Naive thymus-derived CD8-positive, alpha-beta T cell (primary cell): ENCODE data around the gene TTLL3. TPM values are rescaled to one million over a fixed set of nuclear protein-coding genes. Genes with fewer than 3 reads are reported as not detected.
A peak's percentile ranks its signal among the peaks of the same experiment; 100 is the strongest.
"Not testable (repeated sequence)": the region's sequence is repeated elsewhere in the genome, so short reads cannot be mapped to it uniquely, and the experiment has no call there.

Experiments used
- ATAC-seq, 2 donors: fragments of 150-1000 bp; cut with Tn5 transposase in 1 of 2; sonication (Bioruptor Pico), chemical (Tn5 transposase) in 1 of 2; 1 replicate in 1 of 2; 2 replicates in 1 of 2; pipeline ENCODE4 v1.10.0; 2021; ENCODE audit warnings: mild to moderate bottlenecking in 2 of 2, moderate library complexity in 2 of 2
- POLR2A ChIA-PET: fragments of 350-600 bp; sonication (Branson Sonifier 250); formaldehyde crosslinking; loops from one replicate; lab custom pipeline; 2021; ENCODE audit warnings: antibody characterized with exemption; lab: Charles Lee
- DNase-seq, 10 donors: peaks; one replicate each; pipeline versions ENCODE4 v3.0.0 to v3.0.0-alpha.2; 2020 to 2022
- H3K27ac Mint-ChIP-seq, 10 donors: one replicate each; pipeline ENCODE4 v1.8.0; 2020 to 2022; ENCODE audit warnings: mild to moderate bottlenecking in 10 of 10, mixed read lengths in 10 of 10, moderate library complexity in 4 of 10, inconsistent platforms in 1 of 10
- H3K27me3 Mint-ChIP-seq, 5 donors: one replicate each; pipeline ENCODE4 v1.8.0; 2021 to 2022; ENCODE audit warnings: mixed read lengths in 5 of 5
- H3K36me3 Mint-ChIP-seq, 3 donors: one replicate each; pipeline ENCODE4 v1.8.0; 2020 to 2022; ENCODE audit warnings: mixed read lengths in 3 of 3, mild to moderate bottlenecking in 2 of 3, inconsistent platforms in 1 of 3
- H3K4me1 Mint-ChIP-seq, 4 donors: one replicate each; pipeline ENCODE4 v1.8.0; 2021 to 2022; ENCODE audit warnings: mixed read lengths in 4 of 4
- H3K4me3 Mint-ChIP-seq, 10 donors: one replicate each; pipeline ENCODE4 v1.8.0; 2020 to 2022; ENCODE audit warnings: mild to moderate bottlenecking in 10 of 10, mixed read lengths in 10 of 10, moderate library complexity in 6 of 10, inconsistent platforms in 1 of 10
- H3K9me3 Mint-ChIP-seq, 9 donors: one replicate each; pipeline ENCODE4 v1.8.0; 2020 to 2022; ENCODE audit warnings: mixed read lengths in 9 of 9, mild to moderate bottlenecking in 3 of 9, inconsistent platforms in 1 of 9, moderate library complexity in 1 of 9
- polyA plus RNA-seq, 3 donors: library from polyadenylated mRNA; unstranded; fragments of 300-500 nt; fragmentation: Illumina TruSeq; gene quantifications; one replicate each; pipeline ENCODE4 v1.2.3, GENCODE V29; 2021
- total RNA-seq, 8 experiments: library from RNA in 2 of 8; stranded (reverse) in 2 of 8; gene quantifications; one replicate each; pipeline ENCODE4 v1.2.3 and lab custom pipeline; 2021 to 2026

The TTLL3 gene
- total and polyA plus RNA-seq, 5 experiments from 2014 or later = 1.3 to 65.6 (median 2.5) TPM

- ATAC-seq, H3K27ac Mint-ChIP-seq, H3K27me3 Mint-ChIP-seq, H3K36me3 Mint-ChIP-seq, H3K4me3 Mint-ChIP-seq, DNase-seq, H3K9me3 Mint-ChIP-seq, POLR2A ChIA-PET: not testable (repeated sequence)
- H3K4me1 Mint-ChIP-seq = peaks cover 3 to 25% (median 19%) of the 10 kb centered on the region in 4 donors
Measured at GRCh38 chr3:9847870-9848269, 37.8 kb downstream of the TTLL3 start.

DNA sequence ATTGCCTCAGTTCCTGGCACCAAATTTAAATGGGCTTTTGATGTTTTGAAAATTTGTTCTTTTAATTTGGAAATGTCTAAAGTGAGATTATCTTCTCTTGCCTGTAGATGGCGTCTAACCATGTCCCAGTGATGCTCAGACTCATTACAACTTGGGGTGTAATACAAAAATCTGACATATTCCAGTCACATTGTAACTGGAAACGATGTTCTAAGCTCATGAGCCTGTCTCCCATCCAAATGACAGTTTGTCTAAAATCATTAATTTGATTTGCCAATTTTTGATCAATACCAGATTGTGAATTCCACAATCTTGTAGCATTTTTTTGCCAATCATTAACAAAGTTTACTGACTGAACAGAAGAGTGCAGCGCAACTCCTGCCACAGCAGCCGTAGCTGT lies 38.8 kb downstream of the TTLL3 start:
- DNase-seq = peak in 3 of 10 donors; percentile 36 to 49 (median 49)
- H3K9me3 Mint-ChIP-seq, H3K36me3 Mint-ChIP-seq, ATAC-seq, H3K4me3 Mint-ChIP-seq: not testable (repeated sequence)
- peak overlapping the region in 1 of 10 donors; percentile 40 for H3K27ac Mint-ChIP-seq
- POLR2A ChIA-PET = interaction anchor here (1.2 kb wide), 1 partner anchor 42 kb away, joined by 3 read pairs; no protein-coding TSS in a partner anchor
- H3K4me1 Mint-ChIP-seq = peaks cover 3 to 15% (median 10%) of the 10 kb centered on the region in 4 donors
- peaks cover 0 to 12% (median 2%) of the 10 kb centered on the region in 5 donors for H3K27me3 Mint-ChIP-seq

GRCh38 chr3:9851383-9851782 lies 41.3 kb downstream of the TTLL3 start:
- peaks cover 0 to 12% (median 4%) of the 10 kb centered on the region in 5 donors for H3K27me3 Mint-ChIP-seq
- DNase-seq, H3K9me3 Mint-ChIP-seq, H3K27ac Mint-ChIP-seq, ATAC-seq, H3K4me1 Mint-ChIP-seq, POLR2A ChIA-PET, H3K4me3 Mint-ChIP-seq, H3K36me3 Mint-ChIP-seq: not testable (repeated sequence)

DNA sequence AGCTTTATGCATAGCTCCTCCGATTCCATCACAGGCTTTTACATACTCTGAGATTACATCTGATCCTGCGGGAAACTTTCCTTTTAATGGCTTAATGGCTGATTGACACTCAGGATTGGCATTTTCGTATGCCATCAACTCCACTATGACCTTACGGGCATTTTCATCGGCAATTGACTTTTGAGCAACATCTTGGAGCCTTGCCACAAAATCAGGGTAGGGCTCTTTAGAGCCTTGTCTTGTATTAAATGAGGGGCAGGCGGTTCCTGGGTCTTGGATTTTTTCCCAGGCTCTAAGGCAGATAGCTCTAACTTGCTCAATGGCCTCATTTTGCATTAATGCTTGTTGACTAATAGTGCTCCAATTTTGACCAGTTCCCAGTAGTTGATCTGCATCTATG lies 41.9 kb downstream of the TTLL3 start:
- POLR2A ChIA-PET, H3K27ac Mint-ChIP-seq, H3K4me1 Mint-ChIP-seq, DNase-seq, ATAC-seq, H3K36me3 Mint-ChIP-seq, H3K9me3 Mint-ChIP-seq, H3K4me3 Mint-ChIP-seq: not testable (repeated sequence)
- peaks cover 0 to 12% (median 4%) of the 10 kb centered on the region in 5 donors for H3K27me3 Mint-ChIP-seq

GRCh38 chr3:9852528-9852927 lies 42.5 kb downstream of the TTLL3 start:
- H3K4me3 Mint-ChIP-seq = no peak overlapping the region
- no peak overlapping the region for H3K27ac Mint-ChIP-seq
- POLR2A ChIA-PET = no interaction called here
- no peaks in the 10 kb centered on the region for H3K9me3 Mint-ChIP-seq
- peaks cover 3 to 7% (median 4%) of the 10 kb centered on the region in 4 donors for H3K4me1 Mint-ChIP-seq
- DNase-seq = no peak
- H3K27me3 Mint-ChIP-seq = peaks cover 0 to 12% (median 4%) of the 10 kb centered on the region in 5 donors
- no peak for ATAC-seq
- H3K36me3 Mint-ChIP-seq = no peaks in the 10 kb centered on the region

DNA sequence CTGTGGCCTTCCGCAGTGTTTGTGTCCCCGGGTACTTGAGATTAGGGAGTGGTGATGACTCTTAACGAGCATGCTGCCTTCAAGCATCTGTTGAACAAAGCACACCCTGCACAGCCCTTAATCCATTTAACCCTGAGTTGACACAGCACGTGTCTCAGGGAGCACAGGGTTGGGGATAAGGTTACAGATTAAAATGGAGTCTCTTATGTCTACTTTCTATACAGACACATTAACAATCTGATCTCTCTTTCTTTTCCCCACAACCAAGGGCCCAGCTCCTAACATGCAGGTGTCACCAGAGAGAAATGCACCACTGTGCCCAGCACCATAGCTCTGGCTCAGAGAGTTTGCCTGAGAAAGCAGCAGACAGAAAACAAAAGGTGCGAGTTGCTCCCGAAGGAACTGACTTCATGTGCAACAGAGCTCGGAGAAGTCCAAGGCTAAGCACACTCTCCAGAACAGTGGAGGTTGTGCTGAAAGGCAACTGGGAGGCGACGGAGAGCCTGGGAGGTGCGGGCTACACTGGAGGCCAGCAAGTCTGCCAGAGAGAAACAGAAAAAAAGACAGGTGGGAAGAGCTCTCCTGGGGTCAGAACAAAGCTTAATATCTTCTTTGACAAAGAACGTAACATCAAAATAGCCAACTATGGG lies 44.4 kb downstream of the TTLL3 start:
- POLR2A ChIA-PET, H3K4me3 Mint-ChIP-seq, H3K36me3 Mint-ChIP-seq, H3K9me3 Mint-ChIP-seq, DNase-seq, ATAC-seq: not testable (repeated sequence)
- Mint-ChIP-seq H3K4me1 (peaks cover 0 to 12% (median 0%) of the 10 kb centered on the region in 4 donors), H3K27me3 (peaks cover 0 to 12% (median 4%) of the 10 kb centered on the region in 5 donors), H3K27ac (peak overlapping the region in 2 of 10 donors; percentile 39 to 71)

GRCh38 chr3:9855594-9855993 lies 45.5 kb downstream of the TTLL3 start:
- POLR2A ChIA-PET = no interaction called here
- ATAC-seq (no peak), DNase-seq (no peak)
- no peak overlapping the region for H3K4me3 Mint-ChIP-seq
- H3K27ac Mint-ChIP-seq = no peak overlapping the region
- peaks cover 0 to 12% (median 0%) of the 10 kb centered on the region in 4 donors for H3K4me1 Mint-ChIP-seq
- H3K36me3 Mint-ChIP-seq = no peaks in the 10 kb centered on the region
- H3K9me3 Mint-ChIP-seq = no peaks in the 10 kb centered on the region
- peaks cover 0 to 12% (median 4%) of the 10 kb centered on the region in 5 donors for H3K27me3 Mint-ChIP-seq

GRCh38 chr3:9859530-9860025 lies 49.5 kb downstream of the TTLL3 start:
- no peaks in the 10 kb centered on the region for H3K36me3 Mint-ChIP-seq
- H3K27ac Mint-ChIP-seq = peak overlapping the region in 2 of 10 donors; percentile 31 to 77
- ATAC-seq = no peak
- H3K9me3 Mint-ChIP-seq = no peaks in the 10 kb centered on the region
- POLR2A ChIA-PET = no interaction called here
- no peak overlapping the region for H3K4me3 Mint-ChIP-seq
- peaks cover 0 to 19% (median 4%) of the 10 kb centered on the region in 4 donors for H3K4me1 Mint-ChIP-seq
- H3K27me3 Mint-ChIP-seq = peaks cover 6 to 9% (median 6%) of the 10 kb centered on the region in 5 donors
- no peak for DNase-seq

GRCh38 chr3:9861201-9861600 lies 51.1 kb downstream of the TTLL3 start:
- H3K4me1 Mint-ChIP-seq = peaks cover 0 to 15% (median 4%) of the 10 kb centered on the region in 4 donors
- no peak overlapping the region for H3K4me3 Mint-ChIP-seq
- no peaks in the 10 kb centered on the region for H3K36me3 Mint-ChIP-seq
- no peak overlapping the region for H3K27ac Mint-ChIP-seq
- DNase-seq = no peak
- peaks cover 5 to 9% (median 6%) of the 10 kb centered on the region in 5 donors for H3K27me3 Mint-ChIP-seq
- no peaks in the 10 kb centered on the region for H3K9me3 Mint-ChIP-seq
- no peak for ATAC-seq
- POLR2A ChIA-PET = no interaction called here

DNA sequence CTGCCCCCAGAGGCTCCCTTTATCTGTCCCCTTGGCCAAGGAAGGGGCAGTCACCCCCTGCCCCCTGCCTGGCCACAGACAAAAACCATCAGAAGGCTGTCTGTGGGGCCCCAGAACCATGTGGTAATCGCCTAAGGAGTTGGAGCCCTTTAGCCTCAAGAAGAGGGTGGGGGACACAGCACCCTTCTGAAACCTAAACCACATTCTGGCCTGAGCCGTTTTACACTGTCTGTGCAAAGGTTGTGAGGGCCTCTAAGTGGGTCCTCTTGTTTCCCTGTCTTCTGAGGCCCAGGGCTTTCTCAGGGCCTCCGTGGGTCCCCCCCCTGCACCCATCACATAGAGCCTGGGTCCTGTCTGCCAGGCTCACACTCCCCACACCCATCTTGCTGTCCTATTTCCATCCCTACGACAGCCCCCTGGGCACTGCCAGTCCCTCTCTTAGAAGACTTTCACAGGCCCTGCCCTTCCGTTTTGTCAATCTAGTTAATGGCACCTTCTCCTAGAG lies 51.6 kb downstream of the TTLL3 start:
- peaks cover 5 to 9% (median 6%) of the 10 kb centered on the region in 5 donors for H3K27me3 Mint-ChIP-seq
- no peaks in the 10 kb centered on the region for H3K36me3 Mint-ChIP-seq
- H3K4me3 Mint-ChIP-seq = peak overlapping the region in 4 of 10 donors; percentile 24 to 51 (median 36)
- no peak overlapping the region for H3K27ac Mint-ChIP-seq
- DNase-seq = no peak
- no peaks in the 10 kb centered on the region for H3K9me3 Mint-ChIP-seq
- peaks cover 0 to 13% (median 4%) of the 10 kb centered on the region in 4 donors for H3K4me1 Mint-ChIP-seq
- POLR2A ChIA-PET = no interaction called here
- no peak for ATAC-seq

GRCh38 chr3:9862391-9863057 lies 52.5 kb downstream of the TTLL3 start:
- H3K27me3 Mint-ChIP-seq = peaks cover 5 to 9% (median 6%) of the 10 kb centered on the region in 5 donors
- POLR2A ChIA-PET = no interaction called here
- no peak overlapping the region for H3K27ac Mint-ChIP-seq
- peak overlapping the region in 6 of 10 donors; percentile 22 to 51 (median 43) for H3K4me3 Mint-ChIP-seq
- ATAC-seq (peak; percentile 87 to 99), DNase-seq (peak in 6 of 10 donors; percentile 15 to 33 (median 18))
- H3K4me1 Mint-ChIP-seq = peaks cover 0 to 13% (median 4%) of the 10 kb centered on the region in 4 donors
- no peaks in the 10 kb centered on the region for H3K9me3 Mint-ChIP-seq
- no peaks in the 10 kb centered on the region for H3K36me3 Mint-ChIP-seq

DNA sequence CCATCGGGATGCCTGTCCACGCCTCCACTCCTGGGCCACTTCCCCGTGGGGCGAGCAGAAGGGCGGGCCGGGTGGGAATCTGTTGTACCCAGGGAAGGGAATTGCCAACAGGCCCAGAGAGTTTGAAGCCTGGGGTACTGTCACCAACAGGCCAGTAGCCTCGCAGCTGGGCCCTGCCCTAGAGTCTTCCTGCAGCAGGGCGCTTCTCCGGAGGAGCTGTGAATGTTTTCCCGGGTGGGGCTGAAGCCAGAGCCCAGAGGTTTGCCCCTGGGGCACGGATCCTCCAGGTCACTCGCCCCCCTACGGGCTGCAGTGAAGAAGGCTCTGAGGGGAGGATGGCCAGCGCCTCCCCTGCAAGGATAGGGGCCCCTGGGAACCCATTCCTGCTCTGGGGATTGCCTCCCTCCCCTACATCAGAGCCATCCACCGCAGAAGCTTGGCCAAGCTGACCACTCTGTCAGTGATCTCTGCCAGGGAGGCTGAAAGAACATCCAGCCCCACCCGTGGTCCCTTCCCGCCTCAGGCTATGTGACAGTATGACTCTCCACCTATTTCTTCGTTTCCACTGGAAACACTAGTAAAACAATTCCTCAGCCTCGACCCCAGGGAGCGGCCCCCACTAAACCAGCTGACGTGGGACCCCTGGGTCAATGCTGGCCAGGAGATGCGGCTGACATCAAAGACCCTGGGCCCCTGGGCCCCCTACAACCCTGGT lies 53.2 kb downstream of the TTLL3 start:
- H3K4me1 Mint-ChIP-seq = peaks cover 0 to 13% (median 4%) of the 10 kb centered on the region in 4 donors
- no peak for ATAC-seq
- H3K4me3 Mint-ChIP-seq = peak overlapping the region in 2 of 10 donors; percentile 26 to 63

More for the DNA sequence above, 53.2 kb downstream of the TTLL3 start:
- Mint-ChIP-seq H3K27ac (no peak overlapping the region), H3K27me3 (peaks cover 5 to 9% (median 6%) of the 10 kb centered on the region in 5 donors), H3K36me3 (no peaks in the 10 kb centered on the region), H3K9me3 (no peaks in the 10 kb centered on the region)
- DNase-seq = no peak
- POLR2A ChIA-PET = no interaction called here
